ENCODE results near the gene PLAAT4. TPM values are rescaled to one million over a fixed set of nuclear protein-coding genes. Genes with fewer than 3 reads are reported as not detected.

Gene PLAAT4
- total and polyA plus RNA-seq, 2 of the 13 experiments (the other 11 are each of a cell fraction or from before 2014, with no cell fraction given) = 0.71 to 1.00 TPM

- TF ChIP-seq ZNF280D (CRISPR knock-in tag; IDR thresholded peaks at IDR 0.05) (no peak), RCOR2 (CRISPR knock-in tag; IDR thresholded peaks at IDR 0.05) (no peak), ATF2 (CRISPR knock-in tag; IDR thresholded peaks at IDR 0.05) (no peak), ZNF292 (CRISPR knock-in tag; IDR thresholded peaks at IDR 0.05; ENCODE audit: borderline replicate concordance, low read depth) (0 out of 2 replicates have a peak, but pooled peaks have one; percentile 31), HOXA9 (CRISPR knock-in tag; IDR thresholded peaks at IDR 0.05; ENCODE audit: borderline replicate concordance) (no peak), ZNF343 (CRISPR knock-in tag; IDR thresholded peaks at IDR 0.05) (no peak), MXI1 (IDR thresholded peaks at IDR 0.05; ENCODE audit: borderline replicate concordance, low read depth, low read length) (peak; percentile 58; the same call in 2 of the 3 replicates)
Observed at GRCh38 chr11:63573881-63574855, 37.6 kb downstream of the PLAAT4 start (continued).
